GM21447 (cell line): Measurements from ENCODE around the gene GNAS.

Experiments used
- ATAC-seq: cut with Tn5 transposase; IDR thresholded peaks from one replicate; pipeline ENCODE4 v1.9.1; 2021; ENCODE audit not compliant: unreplicated experiment

Gene GNAS

DNA sequence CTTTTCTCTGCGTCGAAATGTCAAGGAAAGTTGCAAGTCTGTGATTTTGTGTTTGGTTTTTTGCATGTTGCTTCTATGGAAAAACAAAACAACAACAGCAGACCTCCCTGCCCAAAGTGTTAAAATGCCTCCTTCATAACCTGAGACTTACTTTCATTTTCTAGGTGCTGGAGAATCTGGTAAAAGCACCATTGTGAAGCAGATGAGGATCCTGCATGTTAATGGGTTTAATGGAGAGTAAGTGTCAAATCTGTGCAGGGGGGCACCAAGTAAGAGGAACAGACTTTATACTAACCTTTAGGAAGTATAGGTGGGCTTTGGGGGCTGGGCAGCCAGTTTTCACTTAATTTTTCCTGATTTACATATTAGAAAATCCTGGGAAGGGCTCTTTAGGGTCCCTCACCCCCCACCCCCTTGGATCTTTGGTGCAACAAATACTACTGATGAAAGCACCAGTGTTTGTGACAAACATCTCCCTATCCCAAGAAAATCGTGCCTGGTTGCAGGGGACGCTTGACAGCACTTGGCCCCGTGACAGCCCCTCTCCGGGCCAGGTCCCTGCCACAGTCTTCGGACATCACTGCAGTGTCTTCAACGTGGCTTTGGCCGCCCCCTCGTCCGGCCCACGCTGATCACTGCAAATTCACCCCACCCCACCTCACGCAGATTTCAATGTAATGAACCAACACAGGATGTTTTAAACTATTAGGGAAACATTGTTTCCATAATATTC is 43.1 kb downstream of the GNAS start:
- ATAC-seq: no peak

DNA sequence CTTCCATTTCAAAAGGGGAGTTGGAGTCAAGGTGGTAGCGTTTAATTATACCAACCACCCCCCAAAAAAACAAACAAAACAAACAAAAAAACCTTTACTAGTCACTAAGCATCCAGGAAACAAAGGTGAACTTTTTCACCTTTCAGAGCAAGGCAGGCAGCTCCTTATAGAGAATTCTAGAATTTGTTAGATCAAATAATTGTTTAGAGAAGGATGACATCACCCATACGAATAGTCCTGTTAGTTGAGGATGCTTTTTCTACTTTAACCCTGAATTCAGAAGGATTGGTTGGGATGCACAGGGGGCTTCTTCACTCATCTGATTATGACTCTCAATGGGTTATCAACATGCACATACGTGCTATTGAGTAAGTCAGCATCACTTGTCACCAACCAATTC is 44.3 kb downstream of the GNAS start:
- ATAC-seq: no peak

DNA sequence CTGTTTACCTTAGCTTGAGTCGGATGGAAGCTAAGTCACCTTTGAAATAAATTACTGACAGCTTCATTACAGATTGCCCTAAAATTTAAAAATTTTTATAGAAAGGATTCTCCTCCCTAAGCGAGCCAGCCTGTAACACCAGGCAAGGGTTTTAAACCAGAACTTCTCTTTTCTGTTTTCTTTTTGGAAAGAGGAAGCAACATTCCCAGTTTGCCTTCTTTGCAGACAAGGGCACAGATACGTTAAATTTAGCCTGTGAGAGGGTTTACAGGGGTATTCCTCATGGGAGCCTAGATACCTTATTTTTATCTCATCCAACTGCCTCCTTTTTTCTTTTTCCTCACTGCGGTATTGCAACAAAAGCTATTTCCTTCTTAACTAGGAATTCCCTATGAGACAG is 45.0 kb downstream of the GNAS start:
- no peak for ATAC-seq

DNA sequence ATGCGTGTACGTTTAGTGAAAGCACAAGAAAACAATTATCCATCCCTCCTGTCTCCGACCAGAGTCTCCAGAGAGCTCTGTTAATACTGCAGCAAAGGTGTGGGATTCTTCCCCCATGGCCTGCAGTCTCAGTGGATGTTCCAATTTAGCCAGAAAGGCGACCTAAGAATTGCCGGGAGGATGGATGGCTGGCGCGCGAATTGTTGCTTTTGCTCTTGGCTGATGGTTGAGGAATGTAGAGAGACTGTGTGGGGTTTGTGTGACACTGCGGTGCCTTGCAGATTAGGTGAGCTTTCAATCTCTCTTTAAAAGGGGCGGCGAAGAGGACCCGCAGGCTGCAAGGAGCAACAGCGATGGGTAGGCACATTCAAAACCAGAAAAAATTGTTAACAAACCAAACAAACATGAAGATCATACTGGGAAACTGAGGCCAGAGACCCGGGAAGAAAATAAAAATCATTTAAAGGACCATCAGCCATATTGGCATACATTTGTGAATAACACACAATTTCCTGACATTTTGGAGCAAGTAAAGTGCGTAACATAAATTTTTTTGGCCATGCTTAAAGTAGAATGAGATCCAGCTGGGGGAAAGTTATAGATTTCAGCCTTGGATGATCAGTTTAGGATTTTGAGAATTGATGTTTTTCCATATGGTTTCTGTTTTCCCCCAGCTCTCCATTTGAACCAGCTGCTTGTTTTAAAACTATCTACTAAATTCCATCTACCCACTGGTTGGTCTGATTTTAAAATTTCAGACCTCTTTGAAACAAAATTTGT is 46.3 kb downstream of the GNAS start:
- no peak for ATAC-seq

DNA sequence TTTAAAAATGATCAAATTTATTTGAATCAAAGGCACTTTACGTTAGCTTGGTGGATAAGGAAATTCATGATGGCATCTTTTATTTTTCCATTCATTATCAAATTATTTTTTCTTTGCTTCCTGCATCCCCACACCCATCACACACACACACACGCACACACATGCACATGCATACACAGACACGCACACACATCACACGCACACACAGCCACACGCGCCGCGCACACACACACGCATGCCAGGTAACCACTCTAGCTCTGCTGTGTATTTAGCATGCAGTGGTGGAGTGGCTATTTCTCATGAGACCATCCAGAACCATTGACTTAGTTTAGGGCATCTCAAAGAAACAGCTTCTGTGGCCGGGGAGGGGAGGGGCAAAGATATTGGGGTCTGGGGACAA is 47.0 kb downstream of the GNAS start:
- ATAC-seq: no peak

DNA sequence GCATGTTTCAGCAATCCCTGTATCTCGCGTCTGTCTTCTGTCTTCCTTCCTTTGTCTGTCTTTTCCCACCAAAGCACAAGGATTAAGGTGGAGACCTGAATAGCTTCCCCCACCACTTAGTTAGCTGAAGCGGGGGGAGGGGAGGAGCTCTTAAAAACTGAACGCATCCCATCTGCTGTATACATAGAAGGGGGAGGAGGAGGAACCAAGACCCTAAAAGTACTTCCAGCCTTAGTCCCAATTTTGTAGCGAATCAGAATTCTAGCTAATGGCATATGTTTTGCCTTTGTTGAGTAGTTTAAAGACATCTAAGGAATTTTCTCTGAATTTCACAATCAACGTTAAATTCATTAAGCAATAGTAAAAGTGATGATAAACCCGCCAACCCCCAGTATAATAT is 47.9 kb downstream of the GNAS start:
- no peak for ATAC-seq

DNA sequence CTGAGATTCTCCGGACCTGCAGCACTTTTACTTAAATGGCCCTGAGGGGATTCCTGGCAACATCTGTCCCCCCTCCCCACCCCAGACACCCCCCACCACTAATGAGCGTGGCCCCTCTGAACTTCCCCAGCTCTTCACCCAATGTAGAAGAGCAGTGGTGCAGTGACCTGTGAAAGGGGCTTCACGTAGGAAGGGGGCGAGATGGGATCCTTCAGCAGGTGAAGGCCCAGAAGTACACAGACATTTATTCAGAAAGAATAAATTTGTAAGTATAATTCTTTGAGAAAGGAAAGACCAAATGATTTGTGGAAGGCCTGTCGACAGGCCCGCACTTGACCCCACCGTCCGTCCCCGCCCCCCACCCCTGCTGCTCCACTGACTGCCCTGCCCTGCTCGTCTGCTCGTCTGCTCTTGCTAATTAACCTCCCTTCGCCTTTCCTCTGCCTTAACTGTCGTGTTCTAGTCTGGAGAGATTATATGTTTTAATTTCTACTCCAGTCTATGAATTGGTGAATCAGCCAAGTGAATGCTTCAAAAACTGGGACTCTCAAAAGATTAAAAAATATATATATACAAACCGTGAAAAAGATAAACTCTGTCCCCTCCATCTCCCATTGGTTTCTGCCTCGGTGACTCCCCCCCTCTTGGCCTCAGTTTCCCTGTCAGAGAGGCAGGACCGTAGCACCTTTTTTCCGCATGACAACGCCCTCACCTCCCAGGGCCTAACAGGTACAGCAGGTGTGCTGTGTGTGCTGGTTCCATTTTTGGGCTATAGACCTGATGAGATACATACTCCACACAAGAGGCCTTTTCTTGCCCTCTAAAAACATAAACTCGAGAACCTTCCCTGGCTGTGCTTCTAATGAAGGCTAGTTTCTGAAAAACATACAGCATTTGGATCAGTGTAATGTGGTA is 49.2 kb downstream of the GNAS start:
- ATAC-seq: no peak

DNA sequence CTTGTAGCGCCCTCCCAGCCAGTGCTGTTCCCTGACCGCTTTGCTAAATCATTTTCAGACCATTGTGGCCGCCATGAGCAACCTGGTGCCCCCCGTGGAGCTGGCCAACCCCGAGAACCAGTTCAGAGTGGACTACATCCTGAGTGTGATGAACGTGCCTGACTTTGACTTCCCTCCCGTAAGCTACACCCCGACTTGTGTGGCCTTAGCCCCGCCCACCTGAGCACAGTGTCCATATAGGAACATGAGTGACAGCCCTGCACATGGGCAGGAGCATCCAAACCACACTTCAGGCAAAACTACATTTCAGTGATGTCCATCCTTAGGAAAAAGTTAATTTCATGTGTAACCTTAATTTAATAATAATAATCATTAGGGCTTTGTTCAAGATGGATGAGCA is 51.1 kb downstream of the GNAS start:
- no peak for ATAC-seq

DNA sequence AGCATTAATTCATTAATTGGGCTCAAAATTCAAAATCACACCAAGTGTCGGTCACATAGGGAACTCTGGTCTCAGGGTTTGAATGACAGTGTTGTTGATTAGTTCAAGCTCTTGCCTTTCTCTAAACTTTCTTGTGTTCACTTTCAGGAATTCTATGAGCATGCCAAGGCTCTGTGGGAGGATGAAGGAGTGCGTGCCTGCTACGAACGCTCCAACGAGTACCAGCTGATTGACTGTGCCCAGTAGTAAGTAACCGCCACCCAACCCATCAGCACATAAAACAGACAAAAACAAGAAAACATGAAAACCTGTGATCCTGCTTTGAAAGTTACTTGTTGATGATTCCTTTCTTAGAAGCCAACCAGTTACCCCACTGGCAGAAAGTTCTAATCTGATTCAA is 52.7 kb downstream of the GNAS start:
- ATAC-seq: no peak

DNA sequence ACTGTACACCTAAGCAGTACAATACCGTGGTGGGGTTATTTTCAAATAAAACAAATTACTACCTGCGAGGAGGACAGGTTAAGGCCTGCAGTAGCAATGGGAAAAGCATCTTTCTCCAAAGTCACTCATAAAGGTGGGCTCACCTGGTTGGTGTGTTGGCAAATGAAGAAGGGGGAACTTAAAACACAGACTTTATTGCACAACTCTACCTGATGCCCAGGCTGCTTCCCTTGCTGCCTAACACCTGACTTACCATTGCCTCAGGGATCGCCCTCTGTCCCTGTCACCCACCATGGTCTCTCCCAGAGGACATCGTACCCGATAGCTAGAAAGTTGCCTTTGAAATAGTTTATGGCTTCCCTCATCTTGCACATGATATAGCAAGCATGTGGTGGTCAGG is 53.6 kb downstream of the GNAS start:
- no peak for ATAC-seq

DNA sequence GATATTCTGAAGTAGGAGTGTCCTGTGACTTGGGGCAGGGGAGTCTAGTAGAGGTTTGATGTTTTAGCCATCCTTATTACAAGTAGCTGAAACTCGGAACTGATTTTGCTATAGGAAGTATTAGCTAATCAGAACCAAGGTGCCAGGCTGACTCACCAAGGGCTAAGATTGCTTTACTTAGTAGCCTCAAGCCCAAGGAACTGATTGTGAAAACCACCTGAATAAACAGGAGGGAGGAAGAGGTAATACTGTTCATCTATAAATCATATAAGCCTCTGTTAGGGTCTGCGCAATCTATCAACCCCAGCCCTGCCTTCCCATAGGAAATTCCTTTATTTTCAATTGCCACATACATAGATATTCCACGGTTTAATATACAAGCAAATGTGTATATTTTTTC is 54.4 kb downstream of the GNAS start:
- ATAC-seq: no peak

DNA sequence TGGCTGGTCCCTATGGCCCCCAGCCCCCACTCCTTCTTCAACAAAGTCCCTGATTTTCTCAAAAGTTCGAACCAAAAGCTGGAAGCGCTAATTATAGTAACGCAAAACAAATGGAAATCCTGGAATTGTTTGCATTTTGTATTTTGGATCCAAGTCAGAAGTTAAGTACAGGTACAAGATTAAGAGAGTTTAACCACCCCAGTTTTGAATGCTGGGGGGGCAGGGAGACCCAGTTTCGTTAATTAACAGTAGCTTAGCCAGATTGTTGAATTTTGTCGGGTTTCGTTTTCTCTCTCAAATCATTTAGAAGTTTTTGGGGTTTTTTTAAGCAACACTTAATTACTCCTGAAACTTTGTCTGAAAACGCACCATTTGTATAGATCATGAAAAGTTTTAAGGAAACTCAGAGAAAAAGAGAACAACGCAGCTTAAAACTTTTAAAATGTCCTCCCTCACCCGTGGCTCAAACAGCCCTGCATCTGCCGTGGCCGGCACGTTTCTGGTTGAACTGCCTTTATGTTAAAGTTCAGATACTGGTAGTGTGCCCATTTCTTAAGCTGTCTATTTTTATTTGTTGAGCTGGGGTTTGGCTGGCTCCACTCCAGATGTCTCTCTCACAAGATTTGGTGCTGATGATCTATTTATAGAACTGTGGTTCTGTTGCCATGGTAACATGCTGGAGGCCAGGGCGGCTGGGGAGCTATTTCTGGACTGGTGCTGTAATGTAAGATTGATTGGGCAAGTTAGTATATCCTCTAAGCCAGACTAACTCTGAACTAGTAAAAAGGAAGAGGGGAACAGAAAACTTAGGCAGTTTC is 55.0 kb downstream of the GNAS start:
- ATAC-seq: peak; percentile 85

DNA sequence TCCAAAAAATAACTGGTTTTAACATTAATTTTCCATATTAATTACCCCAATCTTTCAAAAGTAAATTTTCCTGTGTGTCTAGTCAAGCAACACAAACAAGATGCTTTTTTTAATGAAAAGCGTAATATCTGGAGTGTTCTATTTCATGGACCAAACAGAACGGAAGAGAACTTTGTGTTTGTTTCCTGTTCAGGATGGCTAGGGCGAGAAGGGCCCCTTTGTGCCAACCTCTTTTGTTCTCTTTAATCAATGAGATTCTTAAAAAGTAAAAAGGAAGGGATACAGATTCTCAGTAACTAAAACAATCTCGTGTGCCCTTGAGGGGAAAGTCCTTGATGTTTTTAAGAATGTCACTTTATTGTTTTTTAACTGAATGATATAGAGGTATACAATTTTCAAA is 55.7 kb downstream of the GNAS start:
- ATAC-seq: no peak

DNA sequence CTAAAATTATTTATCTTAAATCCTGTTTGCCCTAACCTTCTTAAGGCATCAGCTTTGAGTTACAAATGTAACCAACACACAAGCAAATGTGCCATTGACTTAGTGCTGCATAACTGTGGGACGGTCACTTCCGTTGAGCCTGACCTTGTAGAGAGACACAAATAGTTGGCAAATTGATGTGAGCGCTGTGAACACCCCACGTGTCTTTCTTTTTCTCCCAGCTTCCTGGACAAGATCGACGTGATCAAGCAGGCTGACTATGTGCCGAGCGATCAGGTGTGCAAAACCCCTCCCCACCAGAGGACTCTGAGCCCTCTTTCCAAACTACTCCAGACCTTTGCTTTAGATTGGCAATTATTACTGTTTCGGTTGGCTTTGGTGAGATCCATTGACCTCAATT is 56.4 kb downstream of the GNAS start:
- ATAC-seq: no peak

DNA sequence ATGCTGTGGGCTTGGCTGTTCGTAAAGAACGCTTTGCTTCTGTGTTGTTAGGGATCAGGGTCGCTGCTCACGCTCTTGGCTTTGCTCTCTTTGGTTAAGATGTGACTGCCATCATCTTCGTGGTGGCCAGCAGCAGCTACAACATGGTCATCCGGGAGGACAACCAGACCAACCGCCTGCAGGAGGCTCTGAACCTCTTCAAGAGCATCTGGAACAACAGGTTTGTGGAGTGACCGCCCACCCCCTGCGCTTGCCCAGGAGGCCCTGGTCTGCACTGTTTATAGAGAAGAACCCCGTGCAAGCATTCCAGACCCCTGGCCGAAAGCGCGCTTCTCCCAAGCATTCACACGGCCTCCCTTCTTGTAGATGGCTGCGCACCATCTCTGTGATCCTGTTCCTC is 57.1 kb downstream of the GNAS start:
- no peak for ATAC-seq

DNA sequence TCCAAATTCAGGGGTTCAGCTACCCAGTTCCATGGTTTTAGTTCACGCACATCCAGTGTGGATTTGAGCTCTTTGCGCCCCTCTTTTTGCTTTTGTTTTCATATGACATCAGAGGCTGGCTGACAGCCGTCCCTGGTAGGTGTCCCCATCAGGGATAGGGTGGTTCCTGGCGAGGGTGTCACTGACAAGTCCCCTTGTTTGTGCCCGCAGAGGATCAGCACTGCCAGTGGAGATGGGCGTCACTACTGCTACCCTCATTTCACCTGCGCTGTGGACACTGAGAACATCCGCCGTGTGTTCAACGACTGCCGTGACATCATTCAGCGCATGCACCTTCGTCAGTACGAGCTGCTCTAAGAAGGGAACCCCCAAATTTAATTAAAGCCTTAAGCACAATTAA is 58.0 kb downstream of the GNAS start:
- ATAC-seq: no peak

DNA sequence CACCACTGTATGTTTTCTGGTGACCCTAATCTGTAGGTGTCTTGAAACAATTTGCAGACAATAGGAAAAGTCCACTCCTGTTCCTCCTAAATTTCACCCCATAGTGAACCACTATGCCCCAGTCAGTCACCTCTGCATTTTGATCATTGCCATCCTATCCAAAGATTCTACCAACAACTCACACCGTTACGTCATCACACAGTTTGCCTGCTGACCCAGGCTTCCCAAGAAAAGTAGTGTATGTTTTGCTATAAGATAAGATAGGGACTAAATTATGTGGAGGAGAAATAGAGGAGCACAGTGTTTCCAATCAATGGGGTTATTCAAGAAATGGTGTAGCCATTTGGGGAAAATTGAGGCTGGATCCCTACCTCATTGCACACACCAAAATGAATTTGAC is 58.8 kb downstream of the GNAS start:
- ATAC-seq: no peak

DNA sequence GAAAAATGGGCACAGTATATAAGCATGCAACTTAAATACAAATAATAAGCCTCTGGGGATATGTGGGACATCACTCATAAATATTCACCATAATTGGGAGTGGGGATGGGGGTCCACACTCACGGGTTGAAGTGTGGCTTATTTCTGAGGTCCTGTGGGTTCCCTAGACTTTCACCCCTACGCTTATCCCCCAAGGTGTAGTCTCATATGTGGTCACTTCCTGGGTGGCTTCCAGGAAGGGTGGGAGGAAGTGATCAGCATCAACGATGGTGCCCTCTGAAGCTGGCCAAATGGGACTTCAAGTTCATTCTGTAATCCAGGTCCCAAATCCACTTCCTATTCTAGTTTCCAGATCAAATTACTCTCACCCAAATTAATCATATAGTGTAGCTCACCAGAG is 59.5 kb downstream of the GNAS start:
- ATAC-seq: no peak

DNA sequence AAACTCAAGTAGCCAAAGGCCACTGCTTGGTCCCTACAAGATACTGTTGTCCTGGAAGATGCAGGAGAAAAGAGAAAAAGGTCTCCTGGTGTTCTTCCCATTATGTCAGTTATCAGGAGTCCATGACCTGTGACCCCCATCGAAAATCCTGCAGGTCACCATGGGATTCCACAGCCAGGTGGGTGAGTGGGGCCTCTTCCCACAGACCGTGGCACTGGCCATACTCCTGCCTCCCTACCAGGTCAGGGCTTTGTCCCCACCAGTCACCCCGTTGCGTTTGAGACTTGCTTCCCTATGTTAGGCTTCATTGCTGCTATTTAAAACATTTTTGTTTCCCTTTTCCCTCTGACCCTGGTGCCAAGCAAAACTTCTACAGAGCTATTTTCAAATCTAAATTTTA is 60.6 kb downstream of the GNAS start:
- ATAC-seq: no peak

DNA sequence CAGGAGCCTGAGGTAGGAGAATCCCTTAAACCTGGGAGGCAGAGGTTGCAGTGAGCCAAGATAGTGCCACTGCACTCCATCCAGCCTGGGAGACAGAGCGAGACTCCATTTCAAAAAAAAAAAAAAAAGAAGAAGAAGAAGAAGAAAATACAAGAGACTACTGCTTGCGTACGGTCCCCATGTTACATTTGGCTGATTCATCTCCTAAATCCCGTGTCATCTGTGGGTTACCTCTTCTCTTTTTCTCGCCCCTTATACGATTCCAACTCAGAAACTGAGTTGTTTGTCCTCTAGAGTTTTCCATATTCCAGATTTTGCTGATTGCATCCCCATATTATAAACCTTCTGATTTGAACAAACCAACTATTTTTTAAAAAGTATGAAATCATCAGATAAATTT is 66.1 kb downstream of the GNAS start:
- no peak for ATAC-seq

DNA sequence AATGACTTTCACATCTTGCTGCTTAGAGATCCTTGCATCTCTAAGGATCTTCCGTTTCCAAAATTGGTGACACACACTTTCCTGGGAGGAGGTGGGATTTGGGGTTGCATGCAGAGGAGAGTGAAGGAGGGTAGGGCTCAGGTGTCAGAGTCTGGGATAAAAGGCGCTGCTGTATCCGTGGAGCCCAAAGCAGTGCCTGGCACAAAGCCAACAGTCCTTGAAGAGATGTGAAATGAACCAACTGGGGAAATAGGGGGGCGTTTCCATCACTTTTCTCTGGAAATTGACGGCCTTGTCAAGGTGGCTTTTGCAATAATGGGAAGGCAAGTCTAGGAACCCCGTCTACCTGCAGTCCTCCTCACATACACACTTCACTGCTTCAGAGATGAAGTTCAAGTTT is 69.0 kb downstream of the GNAS start:
- no peak for ATAC-seq
